Hepatocyte (in vitro differentiated cells): ENCODE measurements around the gene SPATS2.

Experiments
- EZH2 ChIP-seq: fragments of 200-600 bp; sonication (generic); IDR thresholded peaks from 2 replicates; pipeline ENCODE4 v1.6.1; 2016; ENCODE audit warnings: antibody characterized with exemption, mild to moderate bottlenecking, borderline replicate concordance
- TF ChIP-seq, protein P1 (sequence below): fragments of 200-600 bp; sonication (generic); IDR thresholded peaks from 2 replicates; pipeline ENCODE4 v1.5.1; 2016; ENCODE audit warnings: antibody characterized with exemption, mild to moderate bottlenecking; ENCODE audit not compliant: poor library complexity

DNA sequence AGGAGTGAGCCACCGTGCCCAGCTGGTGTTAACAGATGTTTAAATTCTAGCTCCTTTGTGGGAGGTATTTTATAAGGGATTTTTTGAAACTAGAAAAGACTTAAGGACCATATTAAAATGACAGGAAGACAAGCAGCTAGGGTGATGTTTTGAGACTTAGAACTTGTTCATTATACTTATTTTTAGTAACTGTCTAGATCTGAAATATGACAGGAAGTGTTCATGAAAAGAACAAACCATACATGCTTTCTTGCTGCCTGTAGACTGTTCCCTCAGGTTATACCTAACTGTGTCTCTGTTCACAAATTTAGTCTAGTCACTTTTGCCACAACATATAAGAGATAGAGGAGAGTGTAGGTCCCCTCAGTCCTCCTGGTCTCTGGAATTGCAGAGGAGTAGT, 134.6 kb downstream of the SPATS2 start:
- no peak for TF ChIP-seq EZH2
- TF ChIP-seq, protein P1, sequence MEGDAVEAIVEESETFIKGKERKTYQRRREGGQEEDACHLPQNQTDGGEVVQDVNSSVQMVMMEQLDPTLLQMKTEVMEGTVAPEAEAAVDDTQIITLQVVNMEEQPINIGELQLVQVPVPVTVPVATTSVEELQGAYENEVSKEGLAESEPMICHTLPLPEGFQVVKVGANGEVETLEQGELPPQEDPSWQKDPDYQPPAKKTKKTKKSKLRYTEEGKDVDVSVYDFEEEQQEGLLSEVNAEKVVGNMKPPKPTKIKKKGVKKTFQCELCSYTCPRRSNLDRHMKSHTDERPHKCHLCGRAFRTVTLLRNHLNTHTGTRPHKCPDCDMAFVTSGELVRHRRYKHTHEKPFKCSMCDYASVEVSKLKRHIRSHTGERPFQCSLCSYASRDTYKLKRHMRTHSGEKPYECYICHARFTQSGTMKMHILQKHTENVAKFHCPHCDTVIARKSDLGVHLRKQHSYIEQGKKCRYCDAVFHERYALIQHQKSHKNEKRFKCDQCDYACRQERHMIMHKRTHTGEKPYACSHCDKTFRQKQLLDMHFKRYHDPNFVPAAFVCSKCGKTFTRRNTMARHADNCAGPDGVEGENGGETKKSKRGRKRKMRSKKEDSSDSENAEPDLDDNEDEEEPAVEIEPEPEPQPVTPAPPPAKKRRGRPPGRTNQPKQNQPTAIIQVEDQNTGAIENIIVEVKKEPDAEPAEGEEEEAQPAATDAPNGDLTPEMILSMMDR, result no peak
